Pancreas (tissue), 10 donors: ENCODE measurements around the gene CHRD. TPM values are rescaled to one million over a fixed set of nuclear protein-coding genes. Genes with fewer than 3 reads are reported as not detected.

ENCODE experiments used
- ATAC-seq, 4 donors: fragments of 200-7000 bp; cut with Tn5 transposase; one replicate each; pipeline versions ENCODE4 v1.8.0 to v1.9.1; 2020; ENCODE audit warnings: mild to moderate bottlenecking in 4 of 4, moderate library complexity in 4 of 4
- DNase-seq, 6 donors: peaks; one replicate each; pipeline ENCODE4 v3.0.0-alpha.2; 2020
- FAIRE-seq: peaks from 2 replicates; lab custom pipeline; 2012; peaks lifted over from hg19 to GRCh38; lab: Jason Lieb, UNC
- H3K27ac ChIP-seq, 4 donors: fragments of 200-600 bp; sonication (generic); 1 replicate in 3 of 4; 2 replicates in 1 of 4; pipeline versions ENCODE4 v1.5.0 to v1.8.0; 2020
- H3K27me3 ChIP-seq, 4 donors: fragments of 200-600 bp; one replicate each; pipeline ENCODE4 v1.8.0; 2021
- H3K36me3 ChIP-seq, 3 donors: fragments of 200-600 bp; sonication (generic) in 1 of 3; one replicate each; pipeline versions ENCODE4 v1.5.0 to v1.8.0; 2020 to 2021
- H3K4me1 ChIP-seq, 3 donors: fragments of 200-600 bp; one replicate each; pipeline ENCODE4 v1.8.0; 2021
- H3K4me3 ChIP-seq, 4 donors: fragments of 200-600 bp; sonication (generic) in 2 of 4; one replicate each; pipeline versions ENCODE4 v1.5.0 to v1.8.0; 2020 to 2021
- H3K9me3 ChIP-seq, 4 donors: fragments of 200-600 bp; one replicate each; pipeline ENCODE4 v1.8.0; 2021
- WGBS, 2 donors: extraction: QIAGEN DNeasy Blood & Tissue Kit; methylation state at CpG; one replicate each; pipeline ENCODE4 v1.1.7; 2013; 5-methylcytosine and 5-hydroxymethylcytosine counted together
- intact Hi-C, 3 donors: fragments of 100-400 bp; cut with DNase I; formaldehyde crosslinking; loops; one replicate each; pipeline versions ENCODE4 v1.11.1 to v1.14.2; 2022
- polyA plus RNA-seq, 2 donors: library from polyadenylated mRNA; stranded (reverse); fragments of 200-250 nt; gene quantifications; one replicate each; pipeline ENCODE4 v1.2.3, GENCODE V29; 2013
- total RNA-seq, 6 donors: library from RNA; stranded (reverse); fragmentation: NEBNext Ultra II Directional in 4 of 6; extraction: Animal tissue kit (Norgen Biotek cat#: 25700) in 4 of 6; gene quantifications; one replicate each; pipeline versions ENCODE4 v1.2.1 to v1.2.4, GENCODE V29; 2021 to 2023
- TF ChIP-seq, protein P1 (sequence below), 4 donors: fragments of 200-600 bp; sonication (generic) in 3 of 4; IDR thresholded peaks; one replicate each; pipeline versions ENCODE4 v1.5.0 to v1.8.0; 2021; ENCODE audit warnings: antibody characterized with exemption in 4 of 4
- donor health status: healthy with polysubstance abuse.
- donor health status: DM: no; HTN: no; CAD: no; lungs with moderate emphysema.
- donor health status: DM: no; HTN: no; CAD: no.
- donor health status: control.
- donor health status: control.
- donor health status: Bipolar disorder and iron deficiency.
- donor health status: DM: yes; HTN: yes; CAD: no.
- donor health status: DM: no; HTN: no; CAD: no.
- donor health status: DM: no; HTN: no; CAD: no.
- donor health status: DM: yes; HTN: yes; CAD: no.

CHRD gene
- total and polyA plus RNA-seq, 8 donors, result 11.0 to 96.7 (median 19.8) TPM

DNA sequence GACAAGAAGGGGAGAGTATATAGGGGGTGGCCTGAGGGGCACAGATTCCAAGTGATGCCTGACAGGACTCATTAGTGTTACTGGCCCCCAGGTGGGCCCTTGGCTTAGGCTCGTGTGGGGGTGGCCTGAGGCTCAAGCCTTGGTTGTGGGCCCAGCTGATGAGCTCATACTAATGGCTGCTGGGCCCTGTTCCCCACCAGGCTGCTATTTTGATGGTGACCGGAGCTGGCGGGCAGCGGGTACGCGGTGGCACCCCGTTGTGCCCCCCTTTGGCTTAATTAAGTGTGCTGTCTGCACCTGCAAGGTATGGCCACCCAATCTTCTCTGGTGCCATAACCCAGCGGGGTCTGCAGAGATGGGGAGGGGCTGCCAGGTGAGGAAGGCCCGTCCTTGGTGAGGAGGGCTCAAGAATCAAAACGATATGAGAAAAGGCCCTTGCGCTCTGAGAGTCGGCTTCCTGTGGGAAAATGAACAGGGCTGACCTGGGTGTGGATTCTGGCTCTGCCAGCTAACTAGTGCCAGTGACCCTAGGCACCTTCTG, 7.4 kb downstream of the CHRD start:
- intact Hi-C loops, result loop anchor here in 1 of 3 donors (10.0 kb wide), 1 partner anchor 148 kb away; no protein-coding TSS in a partner anchor
- no peak for FAIRE-seq
- H3K36me3 ChIP-seq, result no peaks in the 10 kb centered on the region
- DNase-seq, result no peak
- H3K4me3 ChIP-seq, result no peak overlapping the region
- WGBS, 2 donors, result 93 to 95% methylated on average over 12 of the region's 12 CpGs
- no peak for ATAC-seq
- no peaks in the 10 kb centered on the region for H3K27me3 ChIP-seq
- TF ChIP-seq, protein P1, sequence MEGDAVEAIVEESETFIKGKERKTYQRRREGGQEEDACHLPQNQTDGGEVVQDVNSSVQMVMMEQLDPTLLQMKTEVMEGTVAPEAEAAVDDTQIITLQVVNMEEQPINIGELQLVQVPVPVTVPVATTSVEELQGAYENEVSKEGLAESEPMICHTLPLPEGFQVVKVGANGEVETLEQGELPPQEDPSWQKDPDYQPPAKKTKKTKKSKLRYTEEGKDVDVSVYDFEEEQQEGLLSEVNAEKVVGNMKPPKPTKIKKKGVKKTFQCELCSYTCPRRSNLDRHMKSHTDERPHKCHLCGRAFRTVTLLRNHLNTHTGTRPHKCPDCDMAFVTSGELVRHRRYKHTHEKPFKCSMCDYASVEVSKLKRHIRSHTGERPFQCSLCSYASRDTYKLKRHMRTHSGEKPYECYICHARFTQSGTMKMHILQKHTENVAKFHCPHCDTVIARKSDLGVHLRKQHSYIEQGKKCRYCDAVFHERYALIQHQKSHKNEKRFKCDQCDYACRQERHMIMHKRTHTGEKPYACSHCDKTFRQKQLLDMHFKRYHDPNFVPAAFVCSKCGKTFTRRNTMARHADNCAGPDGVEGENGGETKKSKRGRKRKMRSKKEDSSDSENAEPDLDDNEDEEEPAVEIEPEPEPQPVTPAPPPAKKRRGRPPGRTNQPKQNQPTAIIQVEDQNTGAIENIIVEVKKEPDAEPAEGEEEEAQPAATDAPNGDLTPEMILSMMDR (IDR thresholded peaks at IDR 0.05), result no peak
- H3K4me1 ChIP-seq, result no peaks in the 10 kb centered on the region
- H3K27ac ChIP-seq, result no peak overlapping the region
- no peaks in the 10 kb centered on the region for H3K9me3 ChIP-seq

DNA sequence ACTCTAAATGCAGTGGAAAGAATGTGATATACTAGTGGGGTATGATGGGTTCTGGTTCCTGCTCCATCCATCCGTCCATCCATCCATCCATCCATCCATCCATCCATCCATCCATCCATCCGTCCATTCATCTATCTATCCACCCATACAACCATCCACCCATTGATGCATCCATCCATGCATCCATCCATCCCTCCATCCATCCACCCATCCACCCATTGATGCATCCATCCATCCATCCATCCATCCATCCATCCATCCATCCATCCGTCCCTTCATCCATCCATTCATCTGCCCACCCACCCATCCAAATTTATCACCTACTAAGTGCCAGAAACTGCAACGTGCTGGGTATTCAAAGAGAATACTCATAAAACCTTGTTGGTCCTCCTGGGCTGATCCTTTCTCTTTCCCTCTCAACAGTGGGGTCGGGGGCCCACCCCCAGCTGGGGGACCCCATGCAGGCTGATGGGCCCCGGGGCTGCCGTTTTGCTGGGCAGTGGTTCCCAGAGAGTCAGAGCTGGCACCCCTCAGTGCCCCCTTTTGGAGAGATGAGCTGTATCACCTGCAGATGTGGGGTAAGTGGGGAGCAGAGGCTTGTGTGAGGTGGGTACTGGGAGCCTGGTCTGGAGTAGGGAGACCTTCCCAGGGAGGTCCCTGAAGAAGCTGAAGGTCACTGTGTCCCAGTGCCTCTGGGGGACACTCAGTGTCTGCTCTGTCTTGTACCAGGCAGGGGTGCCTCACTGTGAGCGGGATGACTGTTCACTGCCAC, 8.5 kb downstream of the CHRD start:
- intact Hi-C loops, result loop anchor here in 1 of 3 donors (10.0 kb wide), 1 partner anchor 146 kb away; no protein-coding TSS in a partner anchor
- ATAC-seq, result no peak
- no peak for DNase-seq
- WGBS, 2 donors, result 70 to 79% methylated on average over 8 of the region's 8 CpGs
- Histone ChIP-seq H3K4me3 (no peak overlapping the region), H3K27ac (no peak overlapping the region), H3K9me3 (no peaks in the 10 kb centered on the region), H3K36me3 (no peaks in the 10 kb centered on the region), H3K4me1 (no peaks in the 10 kb centered on the region), H3K27me3 (no peaks in the 10 kb centered on the region)
- TF ChIP-seq, protein P1 (IDR thresholded peaks at IDR 0.05), result no peak
- FAIRE-seq, result no peak

DNA sequence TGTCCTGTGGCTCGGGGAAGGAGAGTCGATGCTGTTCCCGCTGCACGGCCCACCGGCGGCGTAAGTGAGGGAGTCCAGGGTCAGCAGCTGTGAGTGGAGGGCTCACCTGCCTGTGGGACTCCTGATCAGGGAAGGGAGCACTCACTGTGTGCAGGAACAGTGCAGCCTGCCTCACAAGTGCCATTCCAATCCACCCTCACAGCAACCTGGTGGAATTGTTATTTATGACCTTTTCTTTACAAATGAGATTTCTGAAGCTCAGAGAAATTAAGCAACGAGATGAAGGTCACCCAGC, 9.0 kb downstream of the CHRD start:
- no peak for ATAC-seq
- DNase-seq, result no peak
- H3K4me3 ChIP-seq, result no peak overlapping the region
- no peak for FAIRE-seq
- no peaks in the 10 kb centered on the region for H3K27me3 ChIP-seq
- H3K36me3 ChIP-seq, result no peaks in the 10 kb centered on the region
- WGBS, 2 donors, result 76 to 78% methylated on average over 8 of the region's 8 CpGs
- H3K9me3 ChIP-seq, result no peaks in the 10 kb centered on the region
- intact Hi-C loops, result loop anchor here in 1 of 3 donors (10.0 kb wide), 1 partner anchor 146 kb away; no protein-coding TSS in a partner anchor
- no peak overlapping the region for H3K27ac ChIP-seq
- H3K4me1 ChIP-seq, result no peaks in the 10 kb centered on the region
- TF ChIP-seq, protein P1 (IDR thresholded peaks at IDR 0.05), result no peak

DNA sequence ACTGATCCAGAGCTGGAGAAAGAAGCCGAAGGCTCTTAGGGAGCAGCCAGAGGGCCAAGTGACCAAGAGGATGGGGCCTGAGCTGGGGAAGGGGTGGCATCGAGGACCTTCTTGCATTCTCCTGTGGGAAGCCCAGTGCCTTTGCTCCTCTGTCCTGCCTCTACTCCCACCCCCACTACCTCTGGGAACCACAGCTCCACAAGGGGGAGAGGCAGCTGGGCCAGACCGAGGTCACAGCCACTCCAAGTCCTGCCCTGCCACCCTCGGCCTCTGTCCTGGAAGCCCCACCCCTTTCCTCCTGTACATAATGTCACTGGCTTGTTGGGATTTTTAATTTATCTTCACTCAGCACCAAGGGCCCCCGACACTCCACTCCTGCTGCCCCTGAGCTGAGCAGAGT, 9.5 kb downstream of the CHRD start:
- DNase-seq, result no peak
- no peak overlapping the region for H3K4me3 ChIP-seq
- H3K27ac ChIP-seq, result no peak overlapping the region
- ATAC-seq, result no peak
- WGBS, 2 donors, result 65 to 72% methylated on average over 5 of the region's 5 CpGs
- no peaks in the 10 kb centered on the region for H3K4me1 ChIP-seq
- intact Hi-C loops, result loop anchor here in 1 of 3 donors (10.0 kb wide), 1 partner anchor 145 kb away; no protein-coding TSS in a partner anchor
- TF ChIP-seq, protein P1 (IDR thresholded peaks at IDR 0.05), result no peak
- no peaks in the 10 kb centered on the region for H3K27me3 ChIP-seq
- no peaks in the 10 kb centered on the region for H3K9me3 ChIP-seq
- FAIRE-seq, result no peak
- no peaks in the 10 kb centered on the region for H3K36me3 ChIP-seq
